Measurements from ENCODE around the gene SLC4A1. TPM values are rescaled to one million over a fixed set of nuclear protein-coding genes. Genes with fewer than 3 reads are reported as not detected.

SLC4A1 gene
- total and polyA plus RNA-seq, 4 donors: 0.14 to 1,478 TPM; not detected in 2

DNA sequence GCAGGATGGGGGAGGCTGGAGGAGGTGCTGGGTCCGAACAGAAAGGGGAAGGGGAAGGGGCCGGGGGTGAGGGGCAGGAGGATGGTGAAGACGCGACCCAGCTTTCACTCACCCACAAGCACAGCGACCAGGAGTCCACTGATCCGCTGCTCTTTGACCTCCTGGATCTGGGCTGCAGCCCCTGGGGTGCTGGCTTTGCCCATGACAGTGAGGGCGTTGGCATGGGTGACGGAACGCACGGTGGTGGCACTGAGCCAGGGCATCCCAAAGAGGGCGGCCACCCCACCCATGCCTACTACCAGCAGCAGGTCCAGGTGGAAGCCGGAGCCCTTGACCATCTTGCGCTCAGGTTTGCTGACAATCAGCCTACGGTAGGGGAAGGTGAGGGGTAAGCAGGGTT is 14.9 kb downstream of the SLC4A1 start:
- H3K27me3 ChIP-seq (ENCODE audit: control insufficient read depth in 4 of 4, insufficient read depth in 4 of 4, low read length in 3 of 4): no peaks in the 10 kb centered on the region
- no peak overlapping the region for H3K4me3 ChIP-seq (ENCODE audit: low read depth in 1 of 3, low read length in 3 of 3)
- 69% methylated on average over 14 of the region's 14 CpGs for WGBS
- no peak for TF ChIP-seq JUND (IDR thresholded peaks at IDR 0.05)
- no peak for TF ChIP-seq NR2F2 (IDR thresholded peaks at IDR 0.05)
- TF ChIP-seq CTCF (IDR thresholded peaks at IDR 0.05; ENCODE audit: low read depth, low read length, missing input control): no peak
- TF ChIP-seq HNF4G (IDR thresholded peaks at IDR 0.05): no peak
- TF ChIP-seq EGR1 (IDR thresholded peaks at IDR 0.05; ENCODE audit: low read depth in 2 of 2): no peak
- TF ChIP-seq, protein P1, sequence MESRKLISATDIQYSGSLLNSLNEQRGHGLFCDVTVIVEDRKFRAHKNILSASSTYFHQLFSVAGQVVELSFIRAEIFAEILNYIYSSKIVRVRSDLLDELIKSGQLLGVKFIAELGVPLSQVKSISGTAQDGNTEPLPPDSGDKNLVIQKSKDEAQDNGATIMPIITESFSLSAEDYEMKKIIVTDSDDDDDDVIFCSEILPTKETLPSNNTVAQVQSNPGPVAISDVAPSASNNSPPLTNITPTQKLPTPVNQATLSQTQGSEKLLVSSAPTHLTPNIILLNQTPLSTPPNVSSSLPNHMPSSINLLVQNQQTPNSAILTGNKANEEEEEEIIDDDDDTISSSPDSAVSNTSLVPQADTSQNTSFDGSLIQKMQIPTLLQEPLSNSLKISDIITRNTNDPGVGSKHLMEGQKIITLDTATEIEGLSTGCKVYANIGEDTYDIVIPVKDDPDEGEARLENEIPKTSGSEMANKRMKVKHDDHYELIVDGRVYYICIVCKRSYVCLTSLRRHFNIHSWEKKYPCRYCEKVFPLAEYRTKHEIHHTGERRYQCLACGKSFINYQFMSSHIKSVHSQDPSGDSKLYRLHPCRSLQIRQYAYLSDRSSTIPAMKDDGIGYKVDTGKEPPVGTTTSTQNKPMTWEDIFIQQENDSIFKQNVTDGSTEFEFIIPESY (IDR thresholded peaks at IDR 0.05): no peak
- no peak for TF ChIP-seq RXRA (IDR thresholded peaks at IDR 0.05)
- no peak for TF ChIP-seq RAD21 (IDR thresholded peaks at IDR 0.05)
- no peak for TF ChIP-seq YY1 (IDR thresholded peaks at IDR 0.05)
- TF ChIP-seq GABPA (IDR thresholded peaks at IDR 0.05 in 1 of 2, conservative IDR thresholded peaks at IDR 0.05 in 1 of 2): no peak
- no peak overlapping the region for H3K9ac ChIP-seq (ENCODE audit: low read depth in 1 of 2, low read length in 2 of 2)
- no peaks in the 10 kb centered on the region for H3K9me3 ChIP-seq (ENCODE audit: control insufficient read depth in 4 of 4, low read length in 3 of 4)
- H3K27ac ChIP-seq (ENCODE audit: low read depth in 1 of 2, low read length in 2 of 2): no peak overlapping the region
- peaks cover 2 to 6% (median 3%) of the 10 kb centered on the region in 4 donors for H3K4me1 ChIP-seq (ENCODE audit: control insufficient read depth in 4 of 4, insufficient read depth in 4 of 4, low read length in 3 of 4)
- H3K36me3 ChIP-seq (ENCODE audit: control insufficient read depth in 4 of 4, insufficient read depth in 3 of 4, low read depth in 1 of 4, low read length in 3 of 4): no peaks in the 10 kb centered on the region
- DNase-seq (ENCODE audit: low spot score): peak; percentile 57

DNA sequence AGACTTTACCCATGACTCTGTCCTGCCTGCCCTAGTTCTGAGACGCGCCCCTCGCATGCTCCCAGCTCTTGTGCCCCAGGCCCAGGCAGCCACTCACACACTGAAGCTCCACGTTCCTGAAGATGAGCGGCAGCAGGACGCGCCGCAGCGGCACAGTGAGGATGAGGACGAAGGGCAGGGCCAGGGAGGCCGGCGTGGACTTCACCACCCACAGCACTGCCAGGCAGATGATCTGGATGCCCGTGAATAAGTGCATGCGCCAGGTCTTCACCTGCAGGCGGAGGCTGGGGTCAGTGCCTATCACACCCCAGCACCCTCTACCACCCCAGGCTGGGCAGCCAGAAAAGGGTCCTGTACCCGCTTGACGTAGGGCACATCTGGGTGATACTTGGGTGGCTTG is 16.9 kb downstream of the SLC4A1 start:
- no peak overlapping the region for H3K27ac ChIP-seq (ENCODE audit: low read depth in 1 of 2, low read length in 2 of 2)
- H3K4me3 ChIP-seq (ENCODE audit: low read depth in 1 of 3, low read length in 3 of 3): no peak overlapping the region
- peaks cover 10 to 23% (median 20%) of the 10 kb centered on the region in 4 donors for H3K4me1 ChIP-seq (ENCODE audit: control insufficient read depth in 4 of 4, insufficient read depth in 4 of 4, low read length in 3 of 4)
- TF ChIP-seq MAX (IDR thresholded peaks at IDR 0.05) (no peak), FOXA2 (IDR thresholded peaks at IDR 0.05) (no peak), TAF1 (conservative IDR thresholded peaks at IDR 0.05) (no peak), ATF3 (IDR thresholded peaks at IDR 0.05) (no peak), EGR1 (IDR thresholded peaks at IDR 0.05; ENCODE audit: low read depth in 2 of 2) (no peak), HNF4G (IDR thresholded peaks at IDR 0.05) (no peak), CTCF (IDR thresholded peaks at IDR 0.05; ENCODE audit: low read depth, low read length, missing input control) (no peak), YY1 (IDR thresholded peaks at IDR 0.05) (no peak), RXRA (IDR thresholded peaks at IDR 0.05) (no peak), RAD21 (IDR thresholded peaks at IDR 0.05) (no peak), GABPA (IDR thresholded peaks at IDR 0.05 in 1 of 2, conservative IDR thresholded peaks at IDR 0.05 in 1 of 2) (no peak), HNF4A (conservative IDR thresholded peaks at IDR 0.05) (no peak), SP1 (IDR thresholded peaks at IDR 0.05) (no peak), JUND (IDR thresholded peaks at IDR 0.05) (no peak), FOXA1 (IDR thresholded peaks at IDR 0.05) (no peak), NR2F2 (IDR thresholded peaks at IDR 0.05) (no peak)
- TF ChIP-seq, protein P2, sequence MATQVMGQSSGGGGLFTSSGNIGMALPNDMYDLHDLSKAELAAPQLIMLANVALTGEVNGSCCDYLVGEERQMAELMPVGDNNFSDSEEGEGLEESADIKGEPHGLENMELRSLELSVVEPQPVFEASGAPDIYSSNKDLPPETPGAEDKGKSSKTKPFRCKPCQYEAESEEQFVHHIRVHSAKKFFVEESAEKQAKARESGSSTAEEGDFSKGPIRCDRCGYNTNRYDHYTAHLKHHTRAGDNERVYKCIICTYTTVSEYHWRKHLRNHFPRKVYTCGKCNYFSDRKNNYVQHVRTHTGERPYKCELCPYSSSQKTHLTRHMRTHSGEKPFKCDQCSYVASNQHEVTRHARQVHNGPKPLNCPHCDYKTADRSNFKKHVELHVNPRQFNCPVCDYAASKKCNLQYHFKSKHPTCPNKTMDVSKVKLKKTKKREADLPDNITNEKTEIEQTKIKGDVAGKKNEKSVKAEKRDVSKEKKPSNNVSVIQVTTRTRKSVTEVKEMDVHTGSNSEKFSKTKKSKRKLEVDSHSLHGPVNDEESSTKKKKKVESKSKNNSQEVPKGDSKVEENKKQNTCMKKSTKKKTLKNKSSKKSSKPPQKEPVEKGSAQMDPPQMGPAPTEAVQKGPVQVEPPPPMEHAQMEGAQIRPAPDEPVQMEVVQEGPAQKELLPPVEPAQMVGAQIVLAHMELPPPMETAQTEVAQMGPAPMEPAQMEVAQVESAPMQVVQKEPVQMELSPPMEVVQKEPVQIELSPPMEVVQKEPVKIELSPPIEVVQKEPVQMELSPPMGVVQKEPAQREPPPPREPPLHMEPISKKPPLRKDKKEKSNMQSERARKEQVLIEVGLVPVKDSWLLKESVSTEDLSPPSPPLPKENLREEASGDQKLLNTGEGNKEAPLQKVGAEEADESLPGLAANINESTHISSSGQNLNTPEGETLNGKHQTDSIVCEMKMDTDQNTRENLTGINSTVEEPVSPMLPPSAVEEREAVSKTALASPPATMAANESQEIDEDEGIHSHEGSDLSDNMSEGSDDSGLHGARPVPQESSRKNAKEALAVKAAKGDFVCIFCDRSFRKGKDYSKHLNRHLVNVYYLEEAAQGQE (IDR thresholded peaks at IDR 0.05): no peak
- TF ChIP-seq, protein P1 (IDR thresholded peaks at IDR 0.05): no peak
- DNase-seq (ENCODE audit: low spot score): peak; percentile 43
- H3K36me3 ChIP-seq (ENCODE audit: control insufficient read depth in 4 of 4, insufficient read depth in 3 of 4, low read depth in 1 of 4, low read length in 3 of 4): no peaks in the 10 kb centered on the region
- WGBS: 95% methylated on average over 17 of the region's 17 CpGs
- H3K9me3 ChIP-seq (ENCODE audit: control insufficient read depth in 4 of 4, low read length in 3 of 4): no peaks in the 10 kb centered on the region
- no peaks in the 10 kb centered on the region for H3K27me3 ChIP-seq (ENCODE audit: control insufficient read depth in 4 of 4, insufficient read depth in 4 of 4, low read length in 3 of 4)
- H3K9ac ChIP-seq (ENCODE audit: low read depth in 1 of 2, low read length in 2 of 2): no peak overlapping the region

Data from liver (tissue), 9 donors.